GM23248 (cell line): ENCODE data around the gene NPTX1.

ENCODE experiments used
- EZH2 ChIP-seq: fragments of 200-600 bp; sonication (generic); IDR thresholded peaks from 2 replicates; pipeline ENCODE4 v1.6.1; 2018; ENCODE audit warnings: antibody characterized with exemption, mild to moderate bottlenecking; ENCODE audit not compliant: insufficient read depth, poor library complexity, severe bottlenecking
- EZH2phosphoT487 ChIP-seq: fragments of 200-600 bp; sonication (generic); IDR thresholded peaks from 2 replicates; pipeline ENCODE4 v1.6.1; 2018; ENCODE audit warnings: antibody characterized with exemption, moderate library complexity, mild to moderate bottlenecking, low read depth; ENCODE audit not compliant: insufficient read depth

DNA sequence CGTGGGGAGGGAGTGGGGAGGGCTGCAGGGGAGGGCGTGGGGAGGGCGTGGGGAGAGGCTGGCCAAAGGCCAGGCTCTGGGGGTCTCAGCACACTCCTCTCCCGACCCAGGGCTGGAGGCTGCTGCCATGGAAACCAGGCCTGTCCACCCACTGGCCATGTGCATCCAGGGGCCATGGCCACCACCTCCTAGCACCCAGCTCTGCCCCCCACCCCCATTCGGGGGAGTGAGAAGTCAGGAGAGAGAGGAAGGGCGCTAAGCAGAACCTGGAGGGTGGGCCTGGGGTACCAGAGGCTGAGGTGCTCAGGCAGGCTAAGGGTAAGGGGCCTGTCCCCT, 31.8 kb downstream of the NPTX1 start:
- no peak for TF ChIP-seq EZH2phosphoT487
- TF ChIP-seq EZH2 = no peak
